HEK293 (cell line): Measurements from ENCODE around the gene MRTFB.

Experiments used
- CTCF ChIA-PET: fragments of 350-600 bp; formaldehyde crosslinking; extraction: SDS; loops from one replicate; lab custom pipeline; 2021; ENCODE audit warnings: antibody characterized with exemption; lab: Yijun Ruan, JAX
- POLR2A ChIA-PET: fragments of 300-600 bp; formaldehyde crosslinking; extraction: SDS; loops from one replicate; lab custom pipeline; 2020; ENCODE audit warnings: antibody characterized with exemption, inconsistent platforms; lab: Yijun Ruan, JAX
- H3K27ac ChIP-seq: fragments of 200-500 bp; sonication (Bioruptor generic); 2 replicates; pipeline ENCODE4 v1.5.1; 2014; ENCODE audit warnings: low read depth, low read length, control low read depth, inconsistent platforms; ENCODE audit errors: extremely low read depth
- H3K36me3 ChIP-seq, 2 experiments: fragments of 200-500 bp in 1 of 2; sonication (Bioruptor generic) in 1 of 2; 1 replicate in 1 of 2; 2 replicates in 1 of 2; pipeline ENCODE4 v1.5.1; 2014 to 2017; ENCODE audit warnings: inconsistent platforms in 2 of 2, low read length in 2 of 2; ENCODE audit not compliant: control insufficient read depth in 2 of 2, insufficient read depth in 1 of 2
- H3K4me1 ChIP-seq: fragments of 200-500 bp; sonication (Bioruptor generic); 2 replicates; pipeline ENCODE4 v1.5.1; 2014; ENCODE audit warnings: mild to moderate bottlenecking, low read length, inconsistent platforms; ENCODE audit not compliant: control insufficient read depth, insufficient read depth
- H3K4me3 ChIP-seq: 2 replicates; pipeline ENCODE4 v1.5.1; 2011; ENCODE audit warnings: low read depth, mild to moderate bottlenecking, control low read depth, low read length, moderate library complexity
- H3K9me3 ChIP-seq: fragments of 200-500 bp; sonication (Bioruptor generic); 2 replicates; pipeline ENCODE4 v1.5.1; 2014; ENCODE audit warnings: low read depth, low read length, inconsistent platforms; ENCODE audit not compliant: control insufficient read depth, insufficient read depth
- EGR2 ChIP-seq: fragments of 450-650 bp; formaldehyde crosslinking; IDR thresholded peaks from 2 replicates; pipeline ENCODE4 v1.5.1; 2016; ENCODE audit warnings: low read depth, missing biosample characterization, missing genetic modification characterization
- PBX3 ChIP-seq: sonication (generic); formaldehyde crosslinking; IDR thresholded peaks from 2 replicates; pipeline ENCODE4 v1.8.1; 2022; ENCODE audit warnings: mild to moderate bottlenecking, moderate library complexity, missing genetic modification reagents
- PRDM1 ChIP-seq: fragments of 450-650 bp; formaldehyde crosslinking; IDR thresholded peaks from 2 replicates; pipeline ENCODE4; 2016; ENCODE audit warnings: missing biosample characterization, missing genetic modification characterization
- ZBTB7A ChIP-seq: fragments of 450-650 bp; formaldehyde crosslinking; IDR thresholded peaks from 2 replicates; pipeline ENCODE4 v1.5.1; 2016; ENCODE audit warnings: low read depth, missing biosample characterization, missing genetic modification characterization
- ZEB2 ChIP-seq: fragments of 450-650 bp; formaldehyde crosslinking; IDR thresholded peaks from 2 replicates; pipeline ENCODE4 v1.5.1; 2016; ENCODE audit warnings: missing biosample characterization, missing genetic modification characterization
- ZNF2 ChIP-seq: fragments of 450-650 bp; formaldehyde crosslinking; IDR thresholded peaks from 2 replicates; pipeline ENCODE4 v1.5.1; 2016; ENCODE audit warnings: missing biosample characterization, missing genetic modification characterization
- ZNF223 ChIP-seq: fragments of 450-650 bp; formaldehyde crosslinking; IDR thresholded peaks from 2 replicates; pipeline ENCODE4 v1.5.1; 2016; ENCODE audit warnings: missing biosample characterization, missing genetic modification characterization
- ZNF23 ChIP-seq: fragments of 450-650 bp; formaldehyde crosslinking; IDR thresholded peaks from 2 replicates; pipeline ENCODE4 v1.5.1; 2016; ENCODE audit warnings: missing biosample characterization, missing genetic modification characterization, borderline replicate concordance
- ZNF24 ChIP-seq: fragments of 450-650 bp; formaldehyde crosslinking; IDR thresholded peaks from 2 replicates; pipeline ENCODE4 v1.5.1; 2016; ENCODE audit warnings: missing biosample characterization, missing genetic modification characterization
- ZNF362 ChIP-seq: fragments of 450-650 bp; formaldehyde crosslinking; IDR thresholded peaks from 2 replicates; pipeline ENCODE4 v1.5.1; 2016; ENCODE audit warnings: missing biosample characterization, missing genetic modification characterization
- ZNF391 ChIP-seq: fragments of 450-650 bp; formaldehyde crosslinking; IDR thresholded peaks from 2 replicates; pipeline ENCODE4 v1.5.1; 2016; ENCODE audit warnings: low read depth, missing biosample characterization, missing genetic modification characterization, borderline replicate concordance
- ZNF549 ChIP-seq: fragments of 450-650 bp; IDR thresholded peaks from 2 replicates; pipeline ENCODE4 v1.5.1; 2018; ENCODE audit warnings: missing biosample characterization, missing genetic modification characterization, mild to moderate bottlenecking, inconsistent platforms, moderate library complexity
- ZNF600 ChIP-seq: fragments of 450-650 bp; formaldehyde crosslinking; IDR thresholded peaks from 2 replicates; pipeline ENCODE4 v1.5.1; 2016; ENCODE audit warnings: missing biosample characterization, missing genetic modification characterization
- ZNF837 ChIP-seq: fragments of 450-650 bp; formaldehyde crosslinking; IDR thresholded peaks from 2 replicates; pipeline ENCODE4 v1.5.1; 2016; ENCODE audit warnings: missing biosample characterization, missing genetic modification characterization
- ZXDB ChIP-seq: fragments of 450-650 bp; formaldehyde crosslinking; IDR thresholded peaks from 2 replicates; pipeline ENCODE4 v1.5.1; 2016; ENCODE audit warnings: missing biosample characterization, missing genetic modification characterization
- TF ChIP-seq, protein P1 (sequence below): fragments of 450-650 bp; formaldehyde crosslinking; IDR thresholded peaks from 2 replicates; pipeline ENCODE4 v1.5.1; 2017; ENCODE audit warnings: missing biosample characterization, missing genetic modification characterization
- TF ChIP-seq, protein P2 (sequence below): fragments of 450-650 bp; formaldehyde crosslinking; IDR thresholded peaks from 2 replicates; pipeline ENCODE4 v1.5.1; 2016; ENCODE audit warnings: missing biosample characterization, missing genetic modification characterization
- TF ChIP-seq, protein P3 (sequence below): fragments of 450-650 bp; formaldehyde crosslinking; IDR thresholded peaks from 2 replicates; pipeline ENCODE4 v1.5.1; 2016; ENCODE audit warnings: missing biosample characterization, missing genetic modification characterization
- TF ChIP-seq, protein P4 (sequence below): fragments of 450-650 bp; formaldehyde crosslinking; IDR thresholded peaks from 2 replicates; pipeline ENCODE4 v1.5.1; 2017; ENCODE audit warnings: missing biosample characterization, missing genetic modification characterization
- TF ChIP-seq, protein P5 (sequence below): fragments of 450-650 bp; formaldehyde crosslinking; conservative IDR thresholded peaks from 2 replicates; pipeline ENCODE4 v1.5.1; 2016; ENCODE audit warnings: low read depth, missing biosample characterization, missing genetic modification characterization

MRTFB gene

GRCh38 chr16:14088155-14088753, 17.1 kb downstream of the MRTFB start:
- peaks cover 4 to 7% of the 10 kb centered on the region in 2 experiments; a peak in 2 of 3 replicates for H3K36me3 ChIP-seq
- CTCF ChIA-PET: no interaction called here
- H3K27ac ChIP-seq: no peak overlapping the region
- H3K9me3 ChIP-seq: no peaks in the 10 kb centered on the region
- no peak overlapping the region for H3K4me3 ChIP-seq
- peaks cover 14% of the 10 kb centered on the region; the same call in 1 of the 2 replicates for H3K4me1 ChIP-seq
- POLR2A ChIA-PET: no interaction called here
- TF ChIP-seq ZXDB (tag by site-specific recombination): 0 out of 2 replicates have a peak, but pooled peaks have one; percentile 35
- no peak for TF ChIP-seq ZNF837
- TF ChIP-seq ZNF362: no peak
- peak; percentile 69 for TF ChIP-seq ZNF600 (tag by site-specific recombination)
- TF ChIP-seq PRDM1 (tag by site-specific recombination): peak; percentile 75
- TF ChIP-seq EGR2 (tag by site-specific recombination): no peak
- TF ChIP-seq, protein P1, sequence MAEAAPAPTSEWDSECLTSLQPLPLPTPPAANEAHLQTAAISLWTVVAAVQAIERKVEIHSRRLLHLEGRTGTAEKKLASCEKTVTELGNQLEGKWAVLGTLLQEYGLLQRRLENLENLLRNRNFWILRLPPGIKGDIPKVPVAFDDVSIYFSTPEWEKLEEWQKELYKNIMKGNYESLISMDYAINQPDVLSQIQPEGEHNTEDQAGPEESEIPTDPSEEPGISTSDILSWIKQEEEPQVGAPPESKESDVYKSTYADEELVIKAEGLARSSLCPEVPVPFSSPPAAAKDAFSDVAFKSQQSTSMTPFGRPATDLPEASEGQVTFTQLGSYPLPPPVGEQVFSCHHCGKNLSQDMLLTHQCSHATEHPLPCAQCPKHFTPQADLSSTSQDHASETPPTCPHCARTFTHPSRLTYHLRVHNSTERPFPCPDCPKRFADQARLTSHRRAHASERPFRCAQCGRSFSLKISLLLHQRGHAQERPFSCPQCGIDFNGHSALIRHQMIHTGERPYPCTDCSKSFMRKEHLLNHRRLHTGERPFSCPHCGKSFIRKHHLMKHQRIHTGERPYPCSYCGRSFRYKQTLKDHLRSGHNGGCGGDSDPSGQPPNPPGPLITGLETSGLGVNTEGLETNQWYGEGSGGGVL (tag by site-specific recombination): 0 out of 2 replicates have a peak, but pooled peaks have one; percentile 39
- TF ChIP-seq, protein P2, sequence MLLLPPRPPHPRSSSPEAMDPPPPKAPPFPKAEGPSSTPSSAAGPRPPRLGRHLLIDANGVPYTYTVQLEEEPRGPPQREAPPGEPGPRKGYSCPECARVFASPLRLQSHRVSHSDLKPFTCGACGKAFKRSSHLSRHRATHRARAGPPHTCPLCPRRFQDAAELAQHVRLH (tag by site-specific recombination): no peak; the same call in 1 of the 2 replicates
- TF ChIP-seq ZNF549: no peak
- TF ChIP-seq, protein P3, sequence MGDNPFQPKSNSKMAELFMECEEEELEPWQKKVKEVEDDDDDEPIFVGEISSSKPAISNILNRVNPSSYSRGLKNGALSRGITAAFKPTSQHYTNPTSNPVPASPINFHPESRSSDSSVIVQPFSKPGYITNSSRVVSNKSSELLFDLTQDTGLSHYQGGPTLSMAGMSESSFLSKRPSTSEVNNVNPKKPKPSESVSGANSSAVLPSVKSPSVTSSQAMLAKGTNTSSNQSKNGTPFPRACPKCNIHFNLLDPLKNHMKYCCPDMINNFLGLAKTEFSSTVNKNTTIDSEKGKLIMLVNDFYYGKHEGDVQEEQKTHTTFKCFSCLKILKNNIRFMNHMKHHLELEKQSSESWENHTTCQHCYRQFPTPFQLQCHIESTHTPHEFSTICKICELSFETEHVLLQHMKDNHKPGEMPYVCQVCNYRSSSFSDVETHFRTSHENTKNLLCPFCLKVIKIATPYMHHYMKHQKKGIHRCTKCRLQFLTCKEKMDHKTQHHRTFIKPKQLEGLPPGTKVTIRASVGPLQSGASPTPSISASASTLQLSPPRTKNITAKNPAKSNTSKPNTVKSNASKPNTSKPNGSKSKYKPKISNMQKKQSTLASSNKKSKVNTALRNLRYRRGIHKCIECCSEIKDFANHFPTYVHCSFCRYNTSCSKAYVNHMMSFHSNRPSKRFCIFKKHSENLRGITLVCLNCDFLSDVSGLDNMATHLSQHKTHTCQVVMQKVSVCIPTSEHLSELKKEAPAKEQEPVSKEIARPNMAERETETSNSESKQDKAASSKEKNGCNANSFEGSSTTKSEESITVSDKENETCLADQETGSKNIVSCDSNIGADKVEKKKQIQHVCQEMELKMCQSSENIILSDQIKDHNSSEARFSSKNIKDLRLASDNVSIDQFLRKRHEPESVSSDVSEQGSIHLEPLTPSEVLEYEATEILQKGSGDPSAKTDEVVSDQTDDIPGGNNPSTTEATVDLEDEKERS: no peak
- 0 out of 2 replicates have a peak, but pooled peaks have one; percentile 19 for TF ChIP-seq ZNF391 (tag by site-specific recombination)
- TF ChIP-seq, protein P4, sequence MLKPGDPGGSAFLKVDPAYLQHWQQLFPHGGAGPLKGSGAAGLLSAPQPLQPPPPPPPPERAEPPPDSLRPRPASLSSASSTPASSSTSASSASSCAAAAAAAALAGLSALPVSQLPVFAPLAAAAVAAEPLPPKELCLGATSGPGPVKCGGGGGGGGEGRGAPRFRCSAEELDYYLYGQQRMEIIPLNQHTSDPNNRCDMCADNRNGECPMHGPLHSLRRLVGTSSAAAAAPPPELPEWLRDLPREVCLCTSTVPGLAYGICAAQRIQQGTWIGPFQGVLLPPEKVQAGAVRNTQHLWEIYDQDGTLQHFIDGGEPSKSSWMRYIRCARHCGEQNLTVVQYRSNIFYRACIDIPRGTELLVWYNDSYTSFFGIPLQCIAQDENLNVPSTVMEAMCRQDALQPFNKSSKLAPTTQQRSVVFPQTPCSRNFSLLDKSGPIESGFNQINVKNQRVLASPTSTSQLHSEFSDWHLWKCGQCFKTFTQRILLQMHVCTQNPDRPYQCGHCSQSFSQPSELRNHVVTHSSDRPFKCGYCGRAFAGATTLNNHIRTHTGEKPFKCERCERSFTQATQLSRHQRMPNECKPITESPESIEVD (tag by site-specific recombination): peak; percentile 73
- peak; percentile 60; the same call in 1 of the 2 replicates for TF ChIP-seq ZNF24 (tag by site-specific recombination)
- no peak for TF ChIP-seq PBX3 (CRISPR knock-in tag)
- TF ChIP-seq, protein P5, sequence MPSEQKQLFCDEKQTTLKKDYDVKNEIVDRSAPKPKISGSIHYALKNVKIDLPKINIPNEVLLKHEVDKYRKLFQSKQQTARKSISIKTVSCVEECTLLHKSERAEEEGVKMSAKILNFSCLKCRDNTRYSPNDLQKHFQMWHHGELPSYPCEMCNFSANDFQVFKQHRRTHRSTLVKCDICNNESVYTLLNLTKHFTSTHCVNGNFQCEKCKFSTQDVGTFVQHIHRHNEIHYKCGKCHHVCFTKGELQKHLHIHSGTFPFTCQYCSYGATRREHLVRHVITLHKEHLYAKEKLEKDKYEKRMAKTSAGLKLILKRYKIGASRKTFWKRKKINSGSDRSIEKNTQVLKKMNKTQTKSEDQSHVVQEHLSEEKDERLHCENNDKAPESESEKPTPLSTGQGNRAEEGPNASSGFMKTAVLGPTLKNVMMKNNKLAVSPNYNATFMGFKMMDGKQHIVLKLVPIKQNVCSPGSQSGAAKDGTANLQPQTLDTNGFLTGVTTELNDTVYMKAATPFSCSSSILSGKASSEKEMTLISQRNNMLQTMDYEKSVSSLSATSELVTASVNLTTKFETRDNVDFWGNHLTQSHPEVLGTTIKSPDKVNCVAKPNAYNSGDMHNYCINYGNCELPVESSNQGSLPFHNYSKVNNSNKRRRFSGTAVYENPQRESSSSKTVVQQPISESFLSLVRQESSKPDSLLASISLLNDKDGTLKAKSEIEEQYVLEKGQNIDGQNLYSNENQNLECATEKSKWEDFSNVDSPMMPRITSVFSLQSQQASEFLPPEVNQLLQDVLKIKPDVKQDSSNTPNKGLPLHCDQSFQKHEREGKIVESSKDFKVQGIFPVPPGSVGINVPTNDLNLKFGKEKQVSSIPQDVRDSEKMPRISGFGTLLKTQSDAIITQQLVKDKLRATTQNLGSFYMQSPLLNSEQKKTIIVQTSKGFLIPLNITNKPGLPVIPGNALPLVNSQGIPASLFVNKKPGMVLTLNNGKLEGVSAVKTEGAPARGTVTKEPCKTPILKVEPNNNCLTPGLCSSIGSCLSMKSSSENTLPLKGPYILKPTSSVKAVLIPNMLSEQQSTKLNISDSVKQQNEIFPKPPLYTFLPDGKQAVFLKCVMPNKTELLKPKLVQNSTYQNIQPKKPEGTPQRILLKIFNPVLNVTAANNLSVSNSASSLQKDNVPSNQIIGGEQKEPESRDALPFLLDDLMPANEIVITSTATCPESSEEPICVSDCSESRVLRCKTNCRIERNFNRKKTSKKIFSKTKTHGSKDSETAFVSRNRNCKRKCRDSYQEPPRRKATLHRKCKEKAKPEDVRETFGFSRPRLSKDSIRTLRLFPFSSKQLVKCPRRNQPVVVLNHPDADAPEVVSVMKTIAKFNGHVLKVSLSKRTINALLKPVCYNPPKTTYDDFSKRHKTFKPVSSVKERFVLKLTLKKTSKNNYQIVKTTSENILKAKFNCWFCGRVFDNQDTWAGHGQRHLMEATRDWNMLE (tag by site-specific recombination): peak; percentile 1; the same call in 1 of the 2 replicates
- no peak for TF ChIP-seq ZBTB7A (tag by site-specific recombination)
- TF ChIP-seq ZNF23 (tag by site-specific recombination): no peak
- peak; percentile 37; the same call in 1 of the 2 replicates for TF ChIP-seq ZNF2 (tag by site-specific recombination)
- no peak for TF ChIP-seq ZNF223 (tag by site-specific recombination)
- peak; percentile 88; the same call in 1 of the 2 replicates for TF ChIP-seq ZEB2 (tag by site-specific recombination)
